H1 (cell line): Measurements from ENCODE around the gene LGR4. TPM values are rescaled to one million over a fixed set of nuclear protein-coding genes. Genes with fewer than 3 reads are reported as not detected.

Source experiments
- CTCF ChIA-PET: fragments of 300-600 bp; sonication (Branson Sonifier 250); formaldehyde crosslinking; loops from one replicate; lab custom pipeline; 2021; ENCODE audit not compliant: partially characterized antibody; lab: Charles Lee
- POLR2A ChIA-PET: fragments of 300-600 bp; sonication (Branson Sonifier 250); formaldehyde crosslinking; loops from one replicate; lab custom pipeline; 2021; ENCODE audit warnings: inconsistent platforms; ENCODE audit not compliant: partially characterized antibody; lab: Charles Lee
- DNase-seq, 2 experiments: peaks; one replicate each; pipeline versions ENCODE4 v3.0.0 to v3.0.0-alpha.2; 2010 to 2022; ENCODE audit warnings: low spot score in 2 of 2, low read depth in 1 of 2, mixed read lengths in 1 of 2
- FAIRE-seq: peaks from 2 replicates; lab custom pipeline; 2011; peaks lifted over from hg19 to GRCh38; lab: Jason Lieb, UNC
- H2AFZ ChIP-seq: 2 replicates; pipeline ENCODE4 v1.8.1; 2012; ENCODE audit warnings: low read length, inconsistent platforms
- H2AK5ac ChIP-seq: 2 replicates; pipeline ENCODE4 v1.6.1; 2013; ENCODE audit warnings: low read depth, low read length
- H2BK120ac ChIP-seq: replicated peaks from 2 replicates; pipeline ENCODE3; 2013; ENCODE audit warnings: low read depth, low read length, inconsistent platforms
- H2BK12ac ChIP-seq: 2 replicates; pipeline ENCODE4 v1.6.1; 2013; ENCODE audit warnings: low read depth, low read length
- H2BK15ac ChIP-seq: 2 replicates; pipeline ENCODE4 v1.6.1; 2013; ENCODE audit warnings: low read length
- H2BK20ac ChIP-seq: 2 replicates; pipeline ENCODE4 v1.6.1; 2013; ENCODE audit warnings: low read length
- H2BK5ac ChIP-seq: 2 replicates; pipeline ENCODE4 v1.6.1; 2013; ENCODE audit warnings: low read depth, low read length
- H3K14ac ChIP-seq: 2 replicates; pipeline ENCODE4 v1.6.1; 2013; ENCODE audit warnings: inconsistent platforms; ENCODE audit not compliant: insufficient read length
- H3K18ac ChIP-seq: 2 replicates; pipeline ENCODE4 v1.6.1; 2013; ENCODE audit warnings: low read length; ENCODE audit errors: extremely low read depth
- H3K23ac ChIP-seq: 2 replicates; pipeline ENCODE4 v1.6.1; 2013; ENCODE audit warnings: inconsistent platforms; ENCODE audit not compliant: insufficient read length
- H3K23me2 ChIP-seq: 2 replicates; pipeline ENCODE4 v1.6.1; 2013; ENCODE audit warnings: low read depth, low read length
- H3K27ac ChIP-seq: 2 replicates; pipeline ENCODE4 v1.6.1; 2011; ENCODE audit warnings: low read depth, low read length, inconsistent platforms
- H3K27me3 ChIP-seq, 4 experiments: replicated peaks in 1 of 4; 1 replicate in 1 of 4; 2 replicates in 3 of 4; pipeline versions ENCODE4 v1.6.1 to v1.8.1; 2011 to 2013; ENCODE audit warnings: low read length in 3 of 4, mild to moderate bottlenecking in 3 of 4, inconsistent platforms in 2 of 4, mixed read lengths in 2 of 4, moderate library complexity in 1 of 4; ENCODE audit not compliant: control insufficient read depth in 3 of 4, insufficient read depth in 3 of 4; ENCODE audit errors: extremely low read depth in 1 of 4
- H3K36me3 ChIP-seq, 4 experiments: 2 replicates each; pipeline versions ENCODE4 v1.6.1 to v1.8.1; 2011 to 2013; ENCODE audit warnings: mild to moderate bottlenecking in 4 of 4, low read length in 3 of 4, moderate library complexity in 2 of 4, control low read depth in 1 of 4, inconsistent platforms in 1 of 4; ENCODE audit not compliant: insufficient read depth in 4 of 4, control insufficient read depth in 2 of 4
- H3K4ac ChIP-seq: replicated peaks from 2 replicates; pipeline ENCODE3; 2013; ENCODE audit warnings: low read length, low read depth, mixed read lengths, inconsistent platforms; ENCODE audit not compliant: insufficient read length
- H3K4me1 ChIP-seq, 4 experiments: replicated peaks in 1 of 4; 1 replicate in 1 of 4; 2 replicates in 3 of 4; pipeline versions ENCODE4 v1.6.1 to v1.8.1; 2011 to 2013; ENCODE audit warnings: low read length in 3 of 4, inconsistent platforms in 2 of 4, mixed read lengths in 1 of 4; ENCODE audit not compliant: insufficient read depth in 4 of 4, control insufficient read depth in 3 of 4
- H3K4me2 ChIP-seq, 2 experiments: 2 replicates each; pipeline versions ENCODE4 v1.6.1 to v1.8.1; 2011 to 2013; ENCODE audit warnings: low read depth in 2 of 2, low read length in 2 of 2, control low read depth in 1 of 2, inconsistent platforms in 1 of 2, mild to moderate bottlenecking in 1 of 2; ENCODE audit not compliant: insufficient read depth in 1 of 2
- H3K4me3 ChIP-seq, 4 experiments: fragments of 200-600, 300-600 bp in 1 of 4; sonication (generic), shearing (Covaris generic), sonication (Bioruptor Twin) in 1 of 4; 2 replicates each; pipeline versions ENCODE4 v1.5.1 to v1.8.1; 2011 to 2016; ENCODE audit warnings: low read length in 4 of 4, low read depth in 3 of 4, control low read depth in 2 of 4, inconsistent platforms in 2 of 4, mild to moderate bottlenecking in 2 of 4, mixed read lengths in 1 of 4, moderate library complexity in 1 of 4; ENCODE audit not compliant: insufficient read depth in 2 of 4; ENCODE audit errors: extremely low read depth in 1 of 4
- H3K56ac ChIP-seq: replicated peaks from 2 replicates; pipeline ENCODE3; 2013; ENCODE audit warnings: low read depth, mild to moderate bottlenecking, mixed read lengths, low read length, inconsistent platforms; ENCODE audit not compliant: insufficient read length
- H3K79me1 ChIP-seq: 2 replicates; pipeline ENCODE4 v1.6.1; 2013; ENCODE audit warnings: low read depth, low read length, control low read depth
- H3K79me2 ChIP-seq, 2 experiments: 2 replicates each; pipeline versions ENCODE4 v1.6.1 to v1.8.1; 2012 to 2013; ENCODE audit warnings: low read length in 2 of 2, mild to moderate bottlenecking in 2 of 2, inconsistent platforms in 1 of 2; ENCODE audit not compliant: insufficient read depth in 2 of 2, control insufficient read depth in 1 of 2
- H3K9ac ChIP-seq, 4 experiments: replicated peaks in 1 of 4; 1 replicate in 1 of 4; 2 replicates in 3 of 4; pipeline versions ENCODE4 v1.6.1 to v1.8.1; 2011 to 2013; ENCODE audit warnings: low read depth in 3 of 4, low read length in 3 of 4, control low read depth in 2 of 4, mild to moderate bottlenecking in 2 of 4, moderate library complexity in 2 of 4, inconsistent platforms in 1 of 4; ENCODE audit errors: extremely low read depth in 1 of 4
- H3K9me3 ChIP-seq, 2 experiments: 2 replicates each; pipeline versions ENCODE4 v1.6.1 to v1.8.1; 2012 to 2013; ENCODE audit warnings: mild to moderate bottlenecking in 2 of 2, moderate library complexity in 2 of 2, control low read depth in 1 of 2, inconsistent platforms in 1 of 2, low read depth in 1 of 2, low read length in 1 of 2, mixed read lengths in 1 of 2; ENCODE audit not compliant: insufficient read depth in 2 of 2
- H4K20me1 ChIP-seq, 2 experiments: replicated peaks in 1 of 2; 2 replicates each; pipeline versions ENCODE3 to v1.8.1; 2011 to 2013; ENCODE audit warnings: inconsistent platforms in 2 of 2, low read length in 2 of 2, mild to moderate bottlenecking in 1 of 2; ENCODE audit not compliant: insufficient read depth in 2 of 2, control insufficient read depth in 1 of 2
- H4K5ac ChIP-seq: 2 replicates; pipeline ENCODE4 v1.6.1; 2013; ENCODE audit warnings: low read length, low read depth, mixed read lengths, inconsistent platforms; ENCODE audit not compliant: insufficient read length
- H4K8ac ChIP-seq: 2 replicates; pipeline ENCODE4 v1.8.0; 2013; ENCODE audit warnings: mild to moderate bottlenecking, moderate library complexity, low read length, inconsistent platforms; ENCODE audit not compliant: insufficient read depth; ENCODE audit errors: extremely low read depth
- H4K91ac ChIP-seq: replicated peaks from 2 replicates; pipeline ENCODE3; 2013; ENCODE audit warnings: low read length, mixed read lengths, inconsistent platforms; ENCODE audit not compliant: insufficient read length
- ATF3 ChIP-seq: IDR thresholded peaks from 2 replicates; pipeline ENCODE4 v1.6.1; 2011; ENCODE audit warnings: low read depth, mild to moderate bottlenecking, low read length; ENCODE audit not compliant: insufficient read depth
- CBX5 ChIP-seq: fragments of 300-800, 300-1000 bp; sonication (generic); IDR thresholded peaks from 2 replicates; pipeline ENCODE4 v1.7.1; 2016; ENCODE audit warnings: antibody characterized with exemption, low read length, low read depth
- CEBPB ChIP-seq: IDR thresholded peaks from 2 replicates; pipeline ENCODE4 v1.6.1; 2012; ENCODE audit warnings: low read depth, low read length
- GTF2F1 ChIP-seq: IDR thresholded peaks from 2 replicates; pipeline ENCODE4 v1.6.1; 2012; ENCODE audit warnings: low read depth, low read length, improper control_type of control experiment, borderline replicate concordance
- HDAC6 ChIP-seq: IDR thresholded peaks from one replicate; pipeline ENCODE4 v1.7.1; 2012; ENCODE audit warnings: low read depth, mild to moderate bottlenecking, inconsistent platforms, low read length, moderate library complexity
- JUN ChIP-seq: IDR thresholded peaks from 2 replicates; pipeline ENCODE4 v1.6.1; 2011; ENCODE audit warnings: low read depth, mild to moderate bottlenecking, improper control_type of control experiment, low read length
- KDM4A ChIP-seq: IDR thresholded peaks from one replicate; pipeline ENCODE4 v1.7.1; 2012; ENCODE audit warnings: low read depth, mild to moderate bottlenecking, moderate library complexity, low read length, inconsistent platforms; ENCODE audit not compliant: severe bottlenecking
- RXRA ChIP-seq: IDR thresholded peaks from 2 replicates; pipeline ENCODE4 v1.6.1; 2011; ENCODE audit warnings: low read depth, mild to moderate bottlenecking, low read length, moderate library complexity; ENCODE audit not compliant: insufficient read depth
- SIN3A ChIP-seq, 2 experiments: IDR thresholded peaks in 1 of 2; conservative IDR thresholded peaks in 1 of 2; 2 replicates each; pipeline ENCODE4 v1.6.1; 2011 to 2012; ENCODE audit warnings: low read length in 2 of 2, improper control_type of control experiment in 1 of 2, low read depth in 1 of 2, mild to moderate bottlenecking in 1 of 2
- SRF ChIP-seq: IDR thresholded peaks from 2 replicates; pipeline ENCODE4 v1.6.1; 2011; ENCODE audit warnings: mild to moderate bottlenecking, low read depth, low read length, moderate library complexity
- TAF1 ChIP-seq: IDR thresholded peaks from 2 replicates; pipeline ENCODE4 v1.6.1; 2011; ENCODE audit warnings: mild to moderate bottlenecking, low read depth, low read length
- WGBS, 2 experiments: shearing (Covaris generic) in 1 of 2; methylation state at CpG; one replicate each; pipeline versions ENCODE4 v1.1.6 to v1.1.7; 2013 to 2015; ENCODE audit warnings: low lambda C conversion rate in 2 of 2, mixed read lengths in 2 of 2, inconsistent platforms in 1 of 2, low coverage in 1 of 2, missing lambda C conversion rate in 1 of 2; ENCODE audit not compliant: insufficient replicate concordance in 2 of 2, insufficient coverage in 1 of 2, insufficient read length in 1 of 2; ENCODE audit errors: extremely low coverage in 1 of 2, missing lambda C conversion rate in 1 of 2; 5-methylcytosine and 5-hydroxymethylcytosine counted together
- polyA plus RNA-seq, 7 experiments: library from polyadenylated mRNA; depleted of rRNA in 3 of 7; stranded (reverse) in 5 of 7; unstranded in 2 of 7; fragments of >200 nt in 5 of 7; fragments of 200-250 nt in 2 of 7; gene quantifications; 1 replicate in 5 of 7; 2 replicates in 1 of 7; 4 replicates in 1 of 7; pipeline versions ENCODE4 v1.2.1 to v1.2.3, GENCODE V29; 2011 to 2013; ENCODE audit warnings: missing spikeins in 2 of 7, mixed read lengths in 2 of 7
- total RNA-seq: library from RNA; stranded (reverse); fragmentation: NEBNext Ultra II Directional; extraction: Animal tissue kit (Norgen Biotek cat#: 25700); gene quantifications from 2 replicates; pipeline ENCODE4 v1.2.1, GENCODE V29; 2021

The LGR4 gene
- total and polyA plus RNA-seq, 2 of the 8 experiments (the other 6 are each of a cell fraction or from before 2014, with no cell fraction given), result 26.6 to 61.7 TPM

GRCh38 chr11:27514076-27514475 lies 41.5 kb upstream of the LGR4 start:
- CTCF ChIA-PET, result interaction anchor here (1.5 kb wide), 1 partner anchor 11 kb away, joined by 5 read pairs; no protein-coding TSS in a partner anchor
- WGBS, 2 experiments, result 77% methylated on average over 4 of the region's 4 CpGs; no CpG with 5 or more reads in 1 of the 2 experiments

More at GRCh38 chr11:27514076-27514475, 41.5 kb upstream of the LGR4 start:
- H4K20me1 ChIP-seq, result no peaks in the 10 kb centered on the region
- no peaks in the 10 kb centered on the region for H3K4me1 ChIP-seq
- H2BK20ac ChIP-seq, result no peak overlapping the region
- no peak overlapping the region for H4K91ac ChIP-seq
- FAIRE-seq (no peak), DNase-seq (no peak)
- H3K9me3 ChIP-seq, result no peaks in the 10 kb centered on the region
- H2BK12ac ChIP-seq, result no peak overlapping the region
- H3K27ac ChIP-seq, result no peak overlapping the region
- H3K27me3 ChIP-seq, result no peaks in the 10 kb centered on the region
- no peak overlapping the region for H4K5ac ChIP-seq
- no peak overlapping the region for H3K4ac ChIP-seq
- no peak overlapping the region for H4K8ac ChIP-seq
- H3K56ac ChIP-seq, result no peak overlapping the region
- H3K79me1 ChIP-seq, result no peaks in the 10 kb centered on the region
- H3K36me3 ChIP-seq, result no peaks in the 10 kb centered on the region
- no peak overlapping the region for H3K23ac ChIP-seq
- H3K4me3 ChIP-seq, result no peak overlapping the region
- H2BK120ac ChIP-seq, result no peak overlapping the region
- H2AK5ac ChIP-seq, result no peak overlapping the region
- POLR2A ChIA-PET, result interaction anchor here (0.8 kb wide), 1 partner anchor 136 kb away, joined by 3 read pairs; no protein-coding TSS in a partner anchor
- no peaks in the 10 kb centered on the region for H3K79me2 ChIP-seq
- H2BK5ac ChIP-seq, result no peak overlapping the region
- no peak overlapping the region for H3K4me2 ChIP-seq
- H3K18ac ChIP-seq, result no peak overlapping the region
- no peak for TF ChIP-seq TAF1
- TF ChIP-seq SIN3A (conservative IDR thresholded peaks at IDR 0.05 in 1 of 2, IDR thresholded peaks at IDR 0.05 in 1 of 2; ENCODE audit: low read depth in 1 of 2, low read length in 2 of 2), result no peak
- no peak for TF ChIP-seq JUN
- no peak for TF ChIP-seq RXRA
- no peak for TF ChIP-seq SRF
- no peak for TF ChIP-seq KDM4A
- TF ChIP-seq CEBPB, result no peak
- TF ChIP-seq CBX5, result no peak
- no peak for TF ChIP-seq HDAC6
- no peak for TF ChIP-seq GTF2F1
- no peak for TF ChIP-seq ATF3
- TF ChIP-seq, all 59 proteins: peak for 0
- Histone ChIP-seq H3K9ac (no peak overlapping the region), H3K14ac (no peak overlapping the region), H3K23me2 (no peaks in the 10 kb centered on the region), H2BK15ac (no peak overlapping the region), H2AFZ (no peak overlapping the region)
